Smooth muscle cell of trachea (primary cell): ENCODE results near the gene SIRT4. TPM values are rescaled to one million over a fixed set of nuclear protein-coding genes. Genes with fewer than 3 reads are reported as not detected.

Source experiments
- total RNA-seq: library from RNA; depleted of rRNA; stranded (reverse); fragments of >200 nt; gene quantifications from 2 replicates; pipeline ENCODE4 v1.2.1, GENCODE V29; 2014

Gene SIRT4, protein sequence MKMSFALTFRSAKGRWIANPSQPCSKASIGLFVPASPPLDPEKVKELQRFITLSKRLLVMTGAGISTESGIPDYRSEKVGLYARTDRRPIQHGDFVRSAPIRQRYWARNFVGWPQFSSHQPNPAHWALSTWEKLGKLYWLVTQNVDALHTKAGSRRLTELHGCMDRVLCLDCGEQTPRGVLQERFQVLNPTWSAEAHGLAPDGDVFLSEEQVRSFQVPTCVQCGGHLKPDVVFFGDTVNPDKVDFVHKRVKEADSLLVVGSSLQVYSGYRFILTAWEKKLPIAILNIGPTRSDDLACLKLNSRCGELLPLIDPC
- total RNA-seq = 1.8 and 1.9 TPM in 2 replicates

DNA sequence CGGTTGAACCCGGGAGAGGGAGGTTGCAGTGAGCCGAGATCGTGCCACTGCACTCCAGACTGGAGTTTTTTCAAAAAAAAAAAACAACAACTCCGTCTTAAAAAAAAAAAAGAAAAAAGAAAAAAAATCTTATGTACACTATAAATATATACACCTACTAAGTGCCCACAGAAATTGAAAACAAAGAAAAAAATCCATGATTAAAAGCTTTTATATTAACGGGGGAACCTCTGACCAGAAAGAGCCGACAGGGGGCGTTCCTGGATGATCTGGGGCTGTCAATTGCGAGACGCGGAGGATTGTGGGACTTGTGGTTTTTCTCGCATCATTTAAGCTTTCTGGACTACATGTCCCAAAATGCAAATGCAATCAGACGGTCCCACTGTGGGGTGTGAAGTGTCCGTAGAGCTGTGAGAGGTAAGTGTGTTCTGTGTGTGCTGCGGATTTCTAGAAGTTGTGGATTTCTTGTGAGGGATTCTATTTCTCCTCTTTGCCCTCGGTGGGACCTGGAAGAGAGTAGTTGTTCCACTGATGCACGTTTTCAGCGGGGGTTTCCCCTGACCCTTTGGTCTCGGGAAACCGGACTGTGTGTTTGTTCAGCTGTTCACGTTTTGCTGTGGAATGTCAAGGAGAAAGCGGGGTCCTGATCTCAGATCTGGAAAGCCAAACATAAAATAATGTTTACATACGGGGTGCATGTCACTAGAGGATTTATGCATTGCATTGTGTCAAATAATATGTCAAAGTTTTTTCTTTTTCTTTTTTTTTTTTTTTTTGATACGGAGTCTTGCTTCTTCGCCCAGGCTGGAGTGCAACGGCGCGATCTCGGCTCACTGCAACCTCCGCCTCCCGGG, at the start of gene SIRT4:
Gene SIRT4 (plus strand): TSS at position 360 of the 854 bp plus-strand sequence. CDS start 1,241 bp downstream, outside the sequence.

DNA sequence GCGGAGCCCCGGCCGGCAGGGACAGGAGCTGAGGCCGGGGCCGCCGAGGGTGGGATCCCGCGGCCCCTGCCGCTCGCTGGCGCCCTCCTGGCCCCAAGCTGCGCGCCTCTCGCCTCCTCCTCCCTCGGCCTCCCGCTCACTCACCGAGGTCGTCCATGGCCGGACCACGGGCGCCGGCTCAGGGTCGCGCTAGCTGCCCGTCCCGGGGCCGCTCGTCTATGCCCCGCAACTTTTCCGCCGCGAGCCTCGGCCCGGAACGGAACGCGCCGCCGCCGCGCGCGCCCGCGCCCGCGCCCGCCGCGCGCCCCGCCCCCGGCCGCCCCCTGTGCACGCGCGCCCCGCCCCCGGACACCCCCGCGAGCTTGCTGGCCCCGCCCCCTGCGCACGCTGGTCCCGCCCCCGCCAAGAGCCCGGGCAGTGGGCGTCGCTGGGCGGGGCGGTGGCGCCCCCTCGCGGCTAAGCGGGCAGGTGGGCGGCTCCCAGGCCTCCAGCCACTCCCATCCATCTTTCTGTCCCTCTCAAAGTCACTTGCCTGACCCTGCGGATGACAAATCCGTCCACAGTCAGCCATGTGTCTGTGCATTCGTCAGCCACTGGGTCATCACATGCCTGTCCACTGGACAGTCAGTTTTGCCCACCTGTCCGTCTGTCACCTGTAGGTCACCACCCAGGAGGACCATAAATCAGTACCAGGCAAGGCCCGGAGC, 36.5 kb upstream of the SIRT4 start, which contains the start of gene PXN:
Gene PXN (minus strand): TSS at position 258 of the 707 bp plus-strand sequence. CDS start 101 bp downstream, at position 157.

DNA sequence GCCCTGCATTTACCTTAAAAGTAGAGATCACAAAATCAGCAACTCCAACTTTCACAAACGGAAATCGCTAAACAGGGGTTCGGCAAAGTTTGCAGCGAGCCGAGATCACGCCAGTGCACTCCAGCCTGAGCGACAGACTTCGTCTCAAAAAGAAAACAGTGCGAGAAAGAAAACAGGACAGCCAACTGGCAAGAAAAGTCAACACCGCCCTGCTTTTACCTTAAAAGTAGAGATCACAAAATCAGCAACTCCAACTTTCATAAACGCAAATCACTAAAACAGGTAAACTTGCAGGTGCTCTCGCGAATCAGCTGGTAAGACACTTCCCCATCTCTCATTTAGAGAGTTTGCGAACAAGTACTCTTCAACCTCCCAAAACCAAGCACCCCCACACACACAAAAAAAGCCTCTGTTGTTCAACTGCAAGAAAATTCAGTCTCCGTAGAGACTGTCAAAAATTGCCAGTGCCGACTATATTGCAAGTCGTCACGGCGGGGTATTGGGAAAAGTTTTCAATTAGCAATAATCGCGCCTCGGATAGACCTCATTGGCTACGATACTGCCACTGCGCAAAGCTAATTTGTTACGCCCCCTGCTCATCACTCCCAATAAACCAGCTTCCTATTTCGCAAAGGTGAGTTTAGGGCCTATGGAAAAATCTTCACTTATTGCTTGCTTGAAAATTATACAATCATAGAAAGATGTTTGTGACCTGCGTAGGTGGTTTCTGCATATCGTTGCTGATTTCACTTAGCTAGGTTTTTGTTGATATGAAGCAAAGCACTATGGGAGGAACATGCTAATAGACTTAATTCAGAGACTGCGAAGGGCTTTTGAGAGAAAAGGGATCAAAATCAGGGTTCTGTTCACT, 9.2 kb upstream of the SIRT4 start, which contains the start of gene RNU4-1:
Gene RNU4-1 (minus strand): TSS at position 577 of the 871 bp plus-strand sequence.

DNA sequence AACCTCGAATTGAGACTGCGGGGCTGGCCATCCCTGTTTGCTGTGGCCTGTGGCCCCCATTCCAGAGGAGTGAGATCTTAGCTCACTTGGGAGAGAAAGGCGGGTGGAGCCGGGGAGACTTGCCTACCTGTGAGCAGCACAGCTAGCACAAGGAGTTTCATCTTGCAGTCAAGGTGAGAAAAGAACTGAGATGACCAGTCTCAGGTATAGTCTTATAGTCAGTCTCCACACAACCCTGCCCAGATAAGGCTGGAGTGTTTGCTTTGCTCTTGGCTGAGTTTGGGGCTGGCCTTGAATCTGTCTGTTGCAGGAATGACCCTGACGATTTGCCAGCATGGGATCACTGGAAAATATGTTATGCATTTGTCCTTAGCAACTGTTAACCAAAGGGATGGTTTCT, 25.5 kb downstream of the SIRT4 start, which contains the start of gene PLA2G1B:
Gene PLA2G1B (minus strand): TSS at position 187 of the 400 bp plus-strand sequence. CDS start 26 bp downstream, at position 161.

Other genes starting within 250 kb of the SIRT4 start
- 22.0 and 40.4 TPM in 2 replicates for gene RAB35, start 185.6 kb upstream of the SIRT4 start, total RNA-seq
- 121 and 146 TPM in 2 replicates for gene GCN1, start 107.6 kb upstream of the SIRT4 start, total RNA-seq
- 3,932 and 4,893 TPM in 2 replicates for gene RPLP0, start 101.2 kb upstream of the SIRT4 start, total RNA-seq
- gene PXN, start 36.6 kb upstream of the SIRT4 start, total RNA-seq = 39.4 and 57.0 TPM in 2 replicates
- gene RNU4-2, start 10.4 kb upstream of the SIRT4 start, total RNA-seq = under 0.01 TPM in 2 replicates
- under 0.01 TPM in 2 replicates for gene RNU4-1, start 9.1 kb upstream of the SIRT4 start, total RNA-seq
- 0.33 TPM in 1 of 2 replicates, not detected in the other for gene PLA2G1B, start 25.5 kb downstream of the SIRT4 start, total RNA-seq
- gene MSI1, start 66.8 kb downstream of the SIRT4 start, total RNA-seq = not detected in 2 replicates
- 593 and 630 TPM in 2 replicates for gene COX6A1, start 135.8 kb downstream of the SIRT4 start, total RNA-seq
- gene TRIAP1, start 144.1 kb downstream of the SIRT4 start, total RNA-seq = 23.0 and 24.9 TPM in 2 replicates
- 17.4 and 23.4 TPM in 2 replicates for gene GATC, start 144.1 kb downstream of the SIRT4 start, total RNA-seq
- gene SRSF9, start 167.4 kb downstream of the SIRT4 start, total RNA-seq = 162 and 218 TPM in 2 replicates
- gene DYNLL1, start 193.8 kb downstream of the SIRT4 start, total RNA-seq = 178 and 248 TPM in 2 replicates
- gene COQ5, start 226.8 kb downstream of the SIRT4 start, total RNA-seq = 33.1 and 46.1 TPM in 2 replicates
- gene RNF10, start 232.0 kb downstream of the SIRT4 start, total RNA-seq = 173 and 233 TPM in 2 replicates